Limb (tissue), 2 donors: ENCODE results near the gene OR2T2.
"Not testable (repeated sequence)": the region's sequence is repeated elsewhere in the genome, so short reads cannot be mapped to it uniquely, and the experiment has no call there.

Source experiments
- DNase-seq, 2 donors: peaks; one replicate each; pipeline ENCODE4 v3.0.0-alpha.2; 2016; ENCODE audit errors: extremely low spot score in 2 of 2

OR2T2 gene

DNA sequence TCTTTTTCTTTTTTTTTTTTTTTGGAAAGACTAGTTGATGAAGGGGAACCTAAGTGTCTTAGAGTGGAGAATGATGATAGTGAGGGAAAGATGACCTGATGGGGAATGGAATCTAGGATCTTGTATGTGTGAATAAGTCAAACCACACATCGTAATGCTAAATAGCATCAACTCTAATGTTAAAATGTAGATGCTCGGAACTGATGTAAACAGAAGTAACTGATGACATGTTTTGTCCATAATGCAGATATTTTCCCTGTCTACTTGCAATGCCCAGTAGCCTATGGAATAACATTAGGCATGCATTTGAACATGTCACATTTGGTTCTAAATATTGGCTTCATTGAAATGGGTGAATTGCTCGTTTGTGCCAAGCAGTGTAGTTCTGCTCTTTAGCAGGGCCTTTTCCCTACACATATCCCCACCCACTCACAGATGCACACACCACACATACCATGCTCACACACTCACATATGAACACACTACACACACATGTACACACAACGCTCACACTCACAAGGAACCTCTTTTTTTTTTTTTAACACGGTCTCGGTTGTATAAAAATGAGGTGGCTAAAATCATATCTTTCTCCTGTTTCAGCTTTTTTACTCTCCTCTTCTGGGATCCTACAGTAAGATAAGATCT is 4.5 kb downstream of the OR2T2 start:
- not testable (repeated sequence) for DNase-seq

DNA sequence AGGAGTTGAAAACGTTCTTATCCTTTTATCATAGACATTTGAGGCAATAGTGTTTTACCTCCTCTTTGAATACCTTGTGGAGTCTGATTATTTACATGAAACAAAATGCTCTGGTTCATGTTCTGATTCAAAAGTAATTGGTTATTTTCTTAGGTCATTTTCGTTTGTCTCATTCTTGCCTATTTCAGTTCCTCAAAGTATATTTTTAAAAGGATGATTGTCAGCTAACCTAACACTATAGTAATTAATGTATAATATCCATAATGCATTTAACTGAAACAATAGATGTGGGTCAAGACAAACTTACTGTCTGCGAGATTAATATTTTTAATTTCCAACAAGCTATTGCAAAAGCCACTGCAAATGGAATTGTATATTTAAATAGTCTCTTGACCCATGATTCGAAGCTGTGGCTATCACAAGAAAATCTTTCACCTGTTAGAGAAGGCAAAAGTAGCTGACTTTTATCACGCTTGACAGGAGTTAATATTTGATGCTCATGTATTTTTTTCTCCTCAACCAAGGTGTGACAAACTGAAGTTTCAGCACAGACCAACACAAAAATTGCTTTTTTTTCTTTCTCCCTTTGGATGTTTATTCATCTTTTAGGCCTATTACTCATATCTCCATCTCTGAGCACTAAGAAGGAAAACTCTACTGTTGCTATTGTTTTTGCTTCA is 5.2 kb downstream of the OR2T2 start:
- DNase-seq: not testable (repeated sequence)

DNA sequence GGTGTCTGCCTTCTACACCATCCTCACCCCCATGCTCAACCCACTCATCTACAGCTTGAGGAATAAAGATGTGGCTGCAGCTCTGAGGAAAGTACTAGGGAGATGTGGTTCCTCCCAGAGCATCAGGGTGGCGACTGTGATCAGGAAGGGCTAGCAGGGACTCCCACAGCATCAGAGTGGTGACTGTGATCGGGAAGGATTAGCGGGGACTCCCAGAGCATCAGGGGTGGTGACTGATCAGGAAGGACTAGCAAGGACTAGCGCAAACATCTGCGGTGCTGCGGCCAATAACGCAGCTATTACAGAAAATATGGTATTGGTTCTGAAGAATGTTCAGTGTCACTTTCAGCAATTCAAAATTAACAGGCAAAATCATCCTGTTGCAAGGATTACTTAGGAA is 8.2 kb downstream of the OR2T2 start:
- not testable (repeated sequence) for DNase-seq

DNA sequence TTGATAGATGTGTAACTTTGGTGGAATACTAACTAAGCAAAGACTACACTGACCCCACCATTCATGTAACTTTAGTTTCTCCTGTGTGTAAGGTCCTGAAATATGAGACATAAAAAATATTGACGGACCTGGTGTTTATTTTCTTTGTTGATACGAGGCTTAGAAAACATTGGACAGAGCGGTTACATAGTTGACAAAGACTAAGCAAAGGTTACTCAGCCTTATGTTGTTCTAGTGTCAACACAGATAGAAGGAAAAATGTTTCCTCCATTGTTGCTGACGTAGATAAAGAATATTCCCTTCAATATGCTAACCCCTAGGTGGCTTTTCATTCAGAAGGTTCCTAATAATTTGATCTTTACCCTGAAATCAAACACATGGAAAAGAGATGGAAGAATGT is 9.6 kb downstream of the OR2T2 start:
- DNase-seq: not testable (repeated sequence)

DNA sequence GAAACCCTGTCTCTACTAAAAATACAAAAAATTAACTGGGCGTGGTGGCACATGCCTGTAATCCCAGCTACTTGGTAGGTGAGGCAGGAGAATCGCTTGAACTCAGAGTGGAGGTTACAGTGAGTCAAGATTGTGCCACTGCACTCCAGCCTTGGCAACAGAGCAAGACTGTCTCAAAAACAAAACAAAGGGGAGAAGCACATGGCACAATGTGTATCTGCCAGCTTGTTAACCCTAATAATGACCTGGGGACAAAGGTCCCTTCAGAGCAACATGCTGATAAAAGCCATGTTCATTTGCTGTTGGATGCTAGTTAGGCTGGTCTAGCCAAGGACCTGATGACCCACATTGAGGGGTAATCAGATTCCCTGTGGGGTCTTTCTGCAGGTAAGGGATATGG is 11.2 kb downstream of the OR2T2 start:
- DNase-seq: not testable (repeated sequence)

DNA sequence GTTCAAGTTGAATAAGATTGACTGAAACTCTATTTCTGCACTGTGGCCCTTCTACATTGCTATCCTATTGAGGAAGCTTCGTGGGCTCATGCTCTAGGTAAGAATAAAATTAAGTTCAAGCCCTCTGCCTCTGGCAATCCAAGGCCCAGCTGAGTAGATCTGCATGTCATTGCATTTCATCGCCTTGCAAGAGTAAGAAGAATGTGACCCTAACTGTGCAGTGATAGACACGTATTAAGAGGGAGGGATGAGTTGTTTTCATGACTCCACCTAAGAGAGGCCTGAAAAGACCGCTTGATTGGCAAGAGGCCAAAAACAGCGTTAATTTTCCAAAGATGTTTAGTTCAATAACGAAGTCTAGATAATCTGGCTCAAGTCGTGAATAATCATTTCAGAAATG is 13.7 kb downstream of the OR2T2 start:
- DNase-seq: not testable (repeated sequence)

DNA sequence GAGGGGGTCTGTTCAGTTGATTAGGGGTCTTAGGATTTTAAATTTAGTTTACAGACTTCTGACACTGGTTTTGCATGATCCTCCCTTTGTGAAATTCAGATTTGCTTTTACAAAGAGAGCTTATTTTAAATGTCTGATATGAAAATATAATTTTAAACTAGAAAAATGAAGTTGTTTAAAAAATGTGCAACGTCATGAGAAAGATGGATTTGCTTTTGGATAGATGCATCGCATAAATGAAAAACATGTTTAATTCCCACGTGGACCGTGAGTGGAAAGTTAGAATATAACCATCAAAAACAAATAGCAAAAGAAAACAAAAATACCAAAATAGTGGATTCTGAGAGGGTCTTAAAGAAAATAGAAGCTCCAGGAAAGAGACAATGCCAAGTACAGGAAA is 25.7 kb downstream of the OR2T2 start:
- no peak for DNase-seq

DNA sequence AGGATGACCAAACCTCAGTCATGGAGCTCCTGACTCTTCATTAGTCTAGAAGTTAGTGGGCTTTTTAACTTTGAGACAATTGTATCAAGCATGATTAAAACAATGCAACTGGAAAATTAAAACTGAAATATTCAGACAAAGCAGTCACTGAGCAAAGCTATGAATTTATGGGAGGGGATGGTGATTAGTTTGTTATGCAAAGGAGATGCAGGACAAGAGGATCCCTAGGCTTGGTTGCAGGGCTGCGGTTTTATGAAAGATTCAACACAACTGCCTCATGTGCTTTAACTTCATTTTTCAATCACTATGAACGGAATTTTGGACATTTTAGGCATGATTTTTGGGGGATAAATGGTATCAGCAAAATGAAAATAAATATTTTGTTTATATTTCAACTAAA is 26.7 kb downstream of the OR2T2 start:
- DNase-seq: not testable (repeated sequence)

DNA sequence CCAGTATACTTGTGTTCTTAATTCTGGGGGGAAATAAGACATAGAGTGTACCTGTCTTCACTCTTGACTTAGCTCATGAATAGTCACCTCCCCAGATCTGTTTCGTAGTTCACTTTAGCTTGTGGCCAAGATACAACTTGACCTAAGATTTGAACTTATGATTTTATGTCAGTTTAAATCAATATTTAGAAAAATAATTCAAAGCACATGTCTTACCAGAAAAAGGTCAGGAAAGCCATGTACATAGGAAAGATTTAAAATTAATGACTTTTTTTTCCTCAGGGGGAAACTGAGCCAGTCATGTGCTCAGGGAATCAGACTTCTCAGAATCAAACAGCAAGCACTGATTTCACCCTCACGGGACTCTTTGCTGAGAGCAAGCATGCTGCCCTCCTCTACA is 27.6 kb downstream of the OR2T2 start, which contains the start of gene OR2T3:
Gene OR2T3 (plus strand): TSS at position 301 of the 400 bp plus-strand sequence. CDS start 0 bp downstream, at position 301.
- not testable (repeated sequence) for DNase-seq

DNA sequence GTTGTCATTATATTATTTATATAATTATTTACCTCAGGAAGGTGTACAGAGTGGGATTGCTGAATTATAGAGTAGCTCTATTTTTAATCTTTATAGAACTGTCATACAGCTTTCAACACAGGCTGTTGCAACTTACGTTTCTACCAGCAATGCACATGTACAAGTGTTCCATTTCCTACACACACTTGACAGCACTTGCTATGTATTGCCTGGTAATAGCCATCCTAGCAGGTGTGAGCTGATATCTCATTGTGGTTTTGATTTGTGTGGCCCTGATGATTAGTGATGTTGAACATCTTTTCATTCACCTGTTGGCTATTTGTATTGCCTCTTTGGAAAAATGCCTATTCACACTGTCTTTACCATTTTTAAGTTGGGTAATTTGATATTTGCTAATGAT is 30.2 kb downstream of the OR2T2 start:
- DNase-seq: not testable (repeated sequence)

- not testable (repeated sequence) for DNase-seq
These were observed 36.5 kb downstream of the OR2T2 start for GRCh38 chr1:248481686-248482579.

- not testable (repeated sequence) for DNase-seq
These were observed 42.9 kb downstream of the OR2T2 start, which contains the start of gene OR2T5 for GRCh38 chr1:248488289-248488688. OR2T5 (plus strand) TSS chr1:248488589; CDS start chr1:248488589, 0 bp downstream.

- DNase-seq: not testable (repeated sequence)
These were observed 51.2 kb downstream of the OR2T2 start for GRCh38 chr1:248496661-248497060.

DNA sequence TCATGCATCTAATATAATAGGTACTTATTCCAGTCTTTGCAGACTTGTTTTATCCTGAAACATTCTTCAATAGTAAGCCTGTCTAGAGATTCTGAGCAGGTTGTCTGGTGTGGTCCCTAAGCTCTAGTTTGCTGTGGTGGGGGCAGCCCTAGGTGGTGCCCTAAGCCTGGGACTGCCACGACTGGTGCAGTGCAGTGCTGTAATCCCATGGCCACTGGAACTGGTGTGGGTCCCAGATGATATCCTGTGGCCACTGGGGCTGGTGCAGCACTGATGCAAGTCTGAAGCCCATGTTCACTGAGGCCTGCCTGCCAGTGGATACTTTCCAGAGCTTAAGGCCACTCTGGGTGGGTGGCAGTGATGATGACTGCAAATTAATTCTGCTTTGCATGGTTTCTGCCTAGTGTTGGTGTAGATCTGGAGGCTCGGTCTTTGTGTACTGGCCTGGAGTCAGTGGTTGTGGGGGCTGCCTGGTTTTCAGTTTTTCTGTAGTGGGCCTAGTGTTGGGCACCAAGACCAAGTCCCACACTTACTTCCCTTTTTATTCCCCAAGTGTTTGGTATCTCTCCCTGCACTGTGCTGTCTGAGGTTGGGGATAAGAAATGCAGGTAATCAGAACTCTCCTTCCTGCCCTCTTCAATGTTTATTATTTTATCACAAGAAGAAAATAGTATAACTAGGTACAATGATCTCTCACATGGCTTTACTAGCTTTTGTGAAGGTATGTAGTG is 55.0 kb downstream of the OR2T2 start:
- DNase-seq: not testable (repeated sequence)
